ENCODE results near the gene GRIK4.

DNA sequence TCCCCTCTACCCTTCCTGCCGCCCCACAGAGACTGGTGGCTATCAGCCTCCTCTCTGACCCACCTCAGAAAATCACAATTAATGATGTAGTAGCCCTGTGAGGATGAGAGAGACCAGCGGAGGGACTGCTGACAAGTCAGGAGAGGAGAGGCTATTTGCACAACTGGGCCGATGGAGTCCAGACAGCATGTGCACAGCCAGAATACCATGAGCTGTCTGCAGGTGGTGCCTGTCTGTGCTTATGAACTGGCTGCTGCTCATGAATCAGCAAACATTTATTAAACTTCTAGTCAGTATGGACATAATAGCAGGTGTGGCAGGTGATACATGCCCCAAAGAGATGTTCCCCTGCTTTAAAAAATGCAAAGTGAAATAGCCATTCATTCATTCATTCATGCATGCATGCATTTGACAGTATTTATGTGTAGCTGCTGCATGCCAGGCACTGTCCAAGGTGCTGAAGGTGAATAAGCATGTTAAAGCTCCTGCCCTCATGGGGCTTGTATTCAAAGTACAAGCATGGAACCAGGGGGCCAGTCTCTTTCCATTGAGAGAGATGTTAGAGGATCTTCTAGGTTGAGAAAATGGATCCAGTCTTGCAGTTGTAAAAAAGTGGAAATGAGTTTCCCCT lies 141.3 kb downstream of the GRIK4 start:
- TF ChIP-seq, protein P1, sequence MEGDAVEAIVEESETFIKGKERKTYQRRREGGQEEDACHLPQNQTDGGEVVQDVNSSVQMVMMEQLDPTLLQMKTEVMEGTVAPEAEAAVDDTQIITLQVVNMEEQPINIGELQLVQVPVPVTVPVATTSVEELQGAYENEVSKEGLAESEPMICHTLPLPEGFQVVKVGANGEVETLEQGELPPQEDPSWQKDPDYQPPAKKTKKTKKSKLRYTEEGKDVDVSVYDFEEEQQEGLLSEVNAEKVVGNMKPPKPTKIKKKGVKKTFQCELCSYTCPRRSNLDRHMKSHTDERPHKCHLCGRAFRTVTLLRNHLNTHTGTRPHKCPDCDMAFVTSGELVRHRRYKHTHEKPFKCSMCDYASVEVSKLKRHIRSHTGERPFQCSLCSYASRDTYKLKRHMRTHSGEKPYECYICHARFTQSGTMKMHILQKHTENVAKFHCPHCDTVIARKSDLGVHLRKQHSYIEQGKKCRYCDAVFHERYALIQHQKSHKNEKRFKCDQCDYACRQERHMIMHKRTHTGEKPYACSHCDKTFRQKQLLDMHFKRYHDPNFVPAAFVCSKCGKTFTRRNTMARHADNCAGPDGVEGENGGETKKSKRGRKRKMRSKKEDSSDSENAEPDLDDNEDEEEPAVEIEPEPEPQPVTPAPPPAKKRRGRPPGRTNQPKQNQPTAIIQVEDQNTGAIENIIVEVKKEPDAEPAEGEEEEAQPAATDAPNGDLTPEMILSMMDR (IDR thresholded peaks at IDR 0.05; ENCODE audit: insufficient read depth, low read depth, low read length), result no peak
- no peak for TF ChIP-seq EZH2 (IDR thresholded peaks at IDR 0.05; ENCODE audit: insufficient read depth, low read length)
